GM12801 (cell line): ENCODE results near the gene PRKCA.

Experiments used
- TF ChIP-seq, protein P1 (sequence below): IDR thresholded peaks from one replicate; pipeline ENCODE4 v1.5.1; 2011; ENCODE audit warnings: control low read depth; ENCODE audit not compliant: insufficient read length; ENCODE audit errors: extremely low read depth

The PRKCA gene

DNA sequence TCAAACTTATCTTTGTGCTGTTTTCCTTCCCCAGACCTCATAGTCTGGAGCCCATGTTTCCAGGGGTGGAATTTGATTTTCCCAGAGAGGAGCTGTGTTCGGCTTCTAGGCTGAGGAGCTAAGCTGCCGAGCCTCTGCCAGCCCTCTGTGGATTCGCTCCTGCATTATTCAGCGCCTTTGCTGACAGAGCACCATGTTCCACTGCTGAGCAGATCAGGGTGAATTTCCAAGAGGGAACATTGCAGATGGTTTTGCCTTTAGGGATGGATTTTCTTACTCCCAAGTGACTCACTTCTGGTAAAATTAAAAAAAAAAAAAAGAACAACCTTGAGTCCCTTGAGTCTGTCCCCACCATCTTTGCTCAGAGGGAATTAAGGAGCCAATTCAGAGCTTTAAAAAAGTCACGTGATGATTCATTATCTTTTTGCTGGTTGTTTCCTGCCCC, 229.5 kb downstream of the PRKCA start:
- TF ChIP-seq, protein P1, sequence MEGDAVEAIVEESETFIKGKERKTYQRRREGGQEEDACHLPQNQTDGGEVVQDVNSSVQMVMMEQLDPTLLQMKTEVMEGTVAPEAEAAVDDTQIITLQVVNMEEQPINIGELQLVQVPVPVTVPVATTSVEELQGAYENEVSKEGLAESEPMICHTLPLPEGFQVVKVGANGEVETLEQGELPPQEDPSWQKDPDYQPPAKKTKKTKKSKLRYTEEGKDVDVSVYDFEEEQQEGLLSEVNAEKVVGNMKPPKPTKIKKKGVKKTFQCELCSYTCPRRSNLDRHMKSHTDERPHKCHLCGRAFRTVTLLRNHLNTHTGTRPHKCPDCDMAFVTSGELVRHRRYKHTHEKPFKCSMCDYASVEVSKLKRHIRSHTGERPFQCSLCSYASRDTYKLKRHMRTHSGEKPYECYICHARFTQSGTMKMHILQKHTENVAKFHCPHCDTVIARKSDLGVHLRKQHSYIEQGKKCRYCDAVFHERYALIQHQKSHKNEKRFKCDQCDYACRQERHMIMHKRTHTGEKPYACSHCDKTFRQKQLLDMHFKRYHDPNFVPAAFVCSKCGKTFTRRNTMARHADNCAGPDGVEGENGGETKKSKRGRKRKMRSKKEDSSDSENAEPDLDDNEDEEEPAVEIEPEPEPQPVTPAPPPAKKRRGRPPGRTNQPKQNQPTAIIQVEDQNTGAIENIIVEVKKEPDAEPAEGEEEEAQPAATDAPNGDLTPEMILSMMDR: no peak

DNA sequence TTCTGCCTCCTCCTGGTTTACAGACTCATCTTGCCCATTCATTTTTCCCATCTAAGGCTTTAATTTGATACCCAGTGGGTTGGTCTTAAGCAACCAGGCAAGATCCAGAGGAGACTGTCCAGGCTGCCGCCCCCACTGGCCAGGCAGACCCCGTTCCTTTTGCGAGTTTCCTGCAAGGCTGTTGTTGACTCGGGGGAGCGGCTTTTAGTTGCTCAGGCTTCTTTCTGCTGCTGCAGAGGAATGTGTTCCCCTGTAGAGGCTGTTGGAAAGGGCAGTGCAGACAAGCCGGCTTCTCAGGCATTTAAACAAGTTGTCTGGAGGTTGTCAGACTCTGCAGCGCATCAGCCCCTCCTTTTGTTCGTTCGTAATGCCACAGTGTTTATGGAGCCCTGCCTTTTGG, 231.2 kb downstream of the PRKCA start:
- TF ChIP-seq, protein P1: no peak

DNA sequence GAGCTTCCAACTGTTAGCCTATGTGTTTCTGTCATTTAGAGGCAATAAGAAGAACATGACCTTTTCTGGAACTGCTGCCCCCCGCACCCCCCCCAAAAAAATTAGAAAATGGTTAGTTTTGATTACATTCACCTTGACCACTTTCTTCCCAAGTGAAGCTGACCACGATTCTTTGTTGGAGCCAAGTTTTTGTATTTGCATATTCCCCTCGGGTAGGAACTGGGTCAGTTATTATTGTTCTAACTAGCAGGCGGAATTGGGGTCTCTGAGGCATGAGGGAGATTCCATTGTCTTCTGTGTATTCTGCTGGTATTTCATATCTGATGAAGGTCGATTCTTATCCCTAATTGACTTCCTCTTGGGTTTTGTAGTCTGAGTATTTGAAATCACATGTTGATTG, 231.6 kb downstream of the PRKCA start:
- TF ChIP-seq, protein P1: no peak

DNA sequence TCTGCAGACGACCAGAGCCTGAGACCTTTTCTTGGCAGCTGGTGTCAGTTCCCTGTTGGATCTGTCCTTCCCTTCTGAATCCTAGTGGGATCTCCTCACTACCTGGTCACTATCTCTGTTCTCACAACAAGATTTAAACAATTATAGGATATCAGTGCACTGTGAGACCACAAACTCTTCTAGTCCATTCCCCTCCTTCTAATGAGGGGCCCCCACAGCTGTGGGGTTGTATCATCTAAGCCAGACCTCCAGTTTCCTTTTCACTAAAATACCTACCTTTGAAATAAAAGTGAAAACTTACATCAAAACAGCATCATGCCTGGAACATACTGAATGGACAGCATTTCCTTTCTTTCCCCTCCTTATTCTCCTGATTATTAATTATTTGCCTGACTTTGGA, 233.2 kb downstream of the PRKCA start:
- TF ChIP-seq, protein P1: no peak

DNA sequence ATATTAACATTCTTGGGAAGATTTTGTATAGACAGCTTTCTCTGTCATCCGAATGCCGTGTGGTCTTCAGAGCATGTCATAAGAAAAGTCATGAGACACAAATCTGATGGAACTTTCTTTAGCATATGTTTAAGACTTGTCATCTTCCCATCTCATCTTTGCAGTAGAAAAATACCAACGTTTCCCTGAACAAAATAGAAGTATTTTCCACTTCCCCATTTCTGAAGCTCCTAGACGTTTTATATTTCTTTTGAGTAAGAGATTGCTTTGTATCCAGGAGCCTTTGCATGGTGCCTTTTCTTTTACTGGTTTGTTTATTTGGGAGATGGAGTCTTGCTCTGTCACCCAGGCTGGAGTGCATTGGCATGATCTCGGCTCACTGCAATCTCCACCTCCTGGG, 235.1 kb downstream of the PRKCA start:
- TF ChIP-seq, protein P1: no peak

DNA sequence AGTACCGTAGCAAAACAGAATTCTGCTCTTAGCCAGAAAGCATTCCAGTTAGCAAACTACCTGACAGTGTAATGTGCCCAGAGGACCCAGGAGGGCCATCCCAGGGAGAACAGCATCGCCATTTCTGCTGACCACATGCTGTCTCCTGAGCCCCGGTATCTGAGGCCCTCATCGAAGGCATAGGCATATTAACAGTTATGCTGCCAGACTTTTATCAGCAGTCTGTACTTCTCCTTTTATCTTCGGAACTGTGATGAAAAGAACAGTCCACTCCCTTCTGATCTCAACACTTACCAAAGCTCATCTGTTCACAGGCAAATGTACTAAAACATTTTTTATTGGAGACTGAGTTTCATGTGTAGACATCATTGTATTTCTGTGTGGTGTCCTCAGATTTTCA, 236.4 kb downstream of the PRKCA start:
- TF ChIP-seq, protein P1: no peak

DNA sequence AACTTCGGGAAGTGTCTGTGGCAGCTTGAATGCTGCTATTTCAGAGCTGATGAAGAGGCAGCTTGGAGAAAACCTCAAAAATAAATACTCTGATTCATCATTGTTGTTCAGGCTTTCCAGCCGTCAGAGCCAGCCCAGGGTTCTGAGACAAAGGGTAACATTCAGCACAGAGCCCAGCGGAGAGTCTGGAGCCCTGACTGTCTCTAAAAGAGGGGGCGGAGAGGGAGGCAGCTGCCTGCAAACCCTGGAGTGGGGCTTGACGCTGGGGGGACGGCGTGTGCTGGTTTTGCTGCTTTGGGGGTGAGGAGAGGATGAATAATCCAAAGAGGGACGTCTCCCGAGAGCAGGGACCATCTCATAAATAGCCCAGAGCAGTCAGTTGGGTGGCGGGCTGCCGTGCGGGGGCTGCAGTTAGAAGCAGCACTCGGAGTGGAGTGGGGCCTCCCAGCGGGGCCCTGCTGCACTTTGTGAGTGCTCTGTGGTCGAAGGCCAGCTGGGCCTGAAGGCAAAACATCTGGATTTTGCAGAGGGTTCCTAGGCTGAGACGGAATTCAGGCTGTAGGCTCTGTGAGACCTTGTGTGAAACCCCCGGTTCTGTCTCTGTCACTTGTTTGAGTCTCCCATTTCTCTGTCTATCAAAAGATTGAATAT, 237.8 kb downstream of the PRKCA start:
- TF ChIP-seq, protein P1: no peak
